Mucosa of stomach (tissue), 1 donor: Measurements from ENCODE around the gene GKN1.

Experiments
- H3K27me3 ChIP-seq: one replicate; pipeline ENCODE4 v1.7.0; 2013; ENCODE audit warnings: mild to moderate bottlenecking, low read length; ENCODE audit not compliant: control insufficient read depth, insufficient read depth
- H3K36me3 ChIP-seq: one replicate; pipeline ENCODE4 v1.7.0; 2013; ENCODE audit warnings: low read length; ENCODE audit not compliant: control insufficient read depth, insufficient read depth
- H3K4me1 ChIP-seq: one replicate; pipeline ENCODE4 v1.7.0; 2013; ENCODE audit warnings: mild to moderate bottlenecking, low read length; ENCODE audit not compliant: control insufficient read depth, insufficient read depth
- H3K4me3 ChIP-seq: one replicate; pipeline ENCODE4 v1.7.0; 2013; ENCODE audit warnings: low read length
- H3K9ac ChIP-seq: one replicate; pipeline ENCODE4 v1.7.0; 2013; ENCODE audit warnings: mild to moderate bottlenecking, low read length, moderate library complexity
- H3K9me3 ChIP-seq: one replicate; pipeline ENCODE4 v1.7.0; 2013; ENCODE audit warnings: mild to moderate bottlenecking, low read length, moderate library complexity; ENCODE audit not compliant: control insufficient read depth
- donor health status: Pancreatic carcinoma.

The GKN1 gene

GRCh38 chr2:68992341-68992740 lies 17.9 kb downstream of the GKN1 start:
- no peak overlapping the region for H3K9ac ChIP-seq
- no peak overlapping the region for H3K4me3 ChIP-seq
- no peaks in the 10 kb centered on the region for H3K9me3 ChIP-seq
- H3K4me1 ChIP-seq = peaks cover 9% of the 10 kb centered on the region
- H3K36me3 ChIP-seq = no peaks in the 10 kb centered on the region
- H3K27me3 ChIP-seq = no peaks in the 10 kb centered on the region

- no peaks in the 10 kb centered on the region for H3K27me3 ChIP-seq
- no peaks in the 10 kb centered on the region for H3K36me3 ChIP-seq
- no peak overlapping the region for H3K4me3 ChIP-seq
- peaks cover 9% of the 10 kb centered on the region for H3K4me1 ChIP-seq
- H3K9ac ChIP-seq = no peak overlapping the region
- H3K9me3 ChIP-seq = no peaks in the 10 kb centered on the region
Measured at GRCh38 chr2:68992933-68993332, 18.5 kb downstream of the GKN1 start.

- Histone ChIP-seq H3K27me3 (no peaks in the 10 kb centered on the region), H3K4me1 (peaks cover 9% of the 10 kb centered on the region), H3K9ac (no peak overlapping the region), H3K4me3 (no peak overlapping the region), H3K9me3 (no peaks in the 10 kb centered on the region), H3K36me3 (no peaks in the 10 kb centered on the region)
Measured at GRCh38 chr2:68993660-68994059, 19.2 kb downstream of the GKN1 start.

DNA sequence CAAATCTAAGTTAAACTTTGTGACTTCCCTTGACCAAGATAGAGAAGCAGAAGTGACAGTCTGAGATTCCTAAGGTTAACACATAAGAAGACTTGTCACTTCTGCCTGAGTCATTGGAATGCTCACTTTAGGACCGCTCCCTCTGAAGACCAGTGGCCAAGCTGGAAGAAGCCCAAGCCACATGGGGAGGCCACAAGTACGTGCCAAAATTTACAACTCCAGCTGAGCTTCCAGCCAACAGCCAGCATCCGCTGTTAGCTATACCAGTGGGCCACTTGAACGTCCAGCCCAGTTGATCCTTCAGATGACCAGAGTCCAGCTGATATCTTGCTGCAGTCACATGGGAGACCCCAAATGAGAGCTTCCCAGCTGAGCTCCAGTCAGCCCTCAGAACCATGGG lies 20.4 kb downstream of the GKN1 start:
- no peaks in the 10 kb centered on the region for H3K9me3 ChIP-seq
- H3K4me3 ChIP-seq = no peak overlapping the region
- H3K9ac ChIP-seq = no peak overlapping the region
- no peaks in the 10 kb centered on the region for H3K27me3 ChIP-seq
- no peaks in the 10 kb centered on the region for H3K36me3 ChIP-seq
- peaks cover 9% of the 10 kb centered on the region for H3K4me1 ChIP-seq

DNA sequence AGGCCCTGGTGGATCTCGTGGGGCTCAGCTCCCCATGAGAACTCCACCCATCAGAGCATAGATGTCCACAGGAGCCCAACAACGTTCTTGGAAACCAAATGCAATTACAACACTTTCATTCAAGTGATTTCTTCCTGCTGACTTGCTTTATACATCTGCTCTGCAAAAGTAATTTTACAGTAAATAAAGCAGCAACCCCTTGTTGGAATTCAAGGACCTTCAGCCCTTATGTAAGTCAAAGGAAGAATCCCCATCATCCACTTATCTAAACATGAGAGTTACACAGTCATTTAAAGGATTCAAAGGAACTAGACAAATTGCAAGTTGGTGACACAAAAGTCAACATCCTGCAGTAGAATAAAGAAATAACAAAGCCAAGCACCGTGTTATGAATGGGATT lies 21.5 kb downstream of the GKN1 start:
- H3K9me3 ChIP-seq = no peaks in the 10 kb centered on the region
- H3K4me1 ChIP-seq = peaks cover 9% of the 10 kb centered on the region
- no peak overlapping the region for H3K4me3 ChIP-seq
- H3K36me3 ChIP-seq = no peaks in the 10 kb centered on the region
- no peaks in the 10 kb centered on the region for H3K27me3 ChIP-seq
- no peak overlapping the region for H3K9ac ChIP-seq

DNA sequence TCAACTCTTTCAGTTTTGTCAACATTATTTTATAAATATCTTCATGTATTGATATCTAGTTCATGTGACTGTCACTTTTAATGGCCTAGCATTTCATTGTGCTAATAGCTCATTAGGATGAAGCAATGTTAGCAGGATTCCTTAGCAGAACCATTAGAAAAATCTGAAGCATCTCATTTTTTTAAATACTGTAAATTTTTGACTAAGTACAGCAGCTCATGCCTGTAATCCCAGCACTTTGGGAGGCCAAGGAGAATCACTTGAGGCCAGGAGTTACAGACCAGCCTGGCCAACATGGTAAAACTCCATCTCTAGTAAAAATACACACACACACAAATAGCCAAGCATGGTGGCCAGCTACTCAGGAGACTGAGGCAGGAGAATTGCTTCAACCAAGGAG lies 23.0 kb downstream of the GKN1 start:
- Histone ChIP-seq H3K9me3 (no peaks in the 10 kb centered on the region), H3K27me3 (no peaks in the 10 kb centered on the region)

GRCh38 chr2:69001879-69002278 lies 27.4 kb downstream of the GKN1 start:
- H3K4me3 ChIP-seq = no peak overlapping the region
- H3K9ac ChIP-seq = no peak overlapping the region
- no peaks in the 10 kb centered on the region for H3K4me1 ChIP-seq
- no peaks in the 10 kb centered on the region for H3K9me3 ChIP-seq
- H3K27me3 ChIP-seq = no peaks in the 10 kb centered on the region
- H3K36me3 ChIP-seq = no peaks in the 10 kb centered on the region

More for the DNA sequence above, 23.0 kb downstream of the GKN1 start:
- H3K4me3 ChIP-seq = no peak overlapping the region
- no peaks in the 10 kb centered on the region for H3K36me3 ChIP-seq
- H3K4me1 ChIP-seq = peaks cover 9% of the 10 kb centered on the region
- H3K9ac ChIP-seq = no peak overlapping the region

DNA sequence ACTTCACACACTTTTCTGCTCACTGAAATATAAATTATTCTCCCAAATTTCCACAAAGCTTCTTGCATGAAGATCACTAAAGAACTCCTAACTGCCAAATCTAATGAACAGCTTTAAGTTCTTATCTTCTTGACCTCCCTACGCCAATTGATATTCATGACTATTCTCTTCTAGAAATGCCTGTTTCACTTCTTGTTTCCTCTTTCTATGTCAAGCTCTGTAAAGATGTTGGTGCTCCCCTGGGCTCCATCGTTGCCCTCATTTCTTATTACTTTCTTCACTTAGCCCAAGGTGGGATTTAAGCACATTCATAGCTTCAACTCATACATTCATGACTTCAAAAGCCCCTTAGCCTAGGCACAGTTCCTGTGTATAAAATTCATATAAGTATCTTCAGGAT lies 29.3 kb downstream of the GKN1 start:
- H3K36me3 ChIP-seq = no peaks in the 10 kb centered on the region
- H3K27me3 ChIP-seq = no peaks in the 10 kb centered on the region
- H3K9ac ChIP-seq = no peak overlapping the region
- no peaks in the 10 kb centered on the region for H3K9me3 ChIP-seq
- H3K4me3 ChIP-seq = no peak overlapping the region
- H3K4me1 ChIP-seq = no peaks in the 10 kb centered on the region

DNA sequence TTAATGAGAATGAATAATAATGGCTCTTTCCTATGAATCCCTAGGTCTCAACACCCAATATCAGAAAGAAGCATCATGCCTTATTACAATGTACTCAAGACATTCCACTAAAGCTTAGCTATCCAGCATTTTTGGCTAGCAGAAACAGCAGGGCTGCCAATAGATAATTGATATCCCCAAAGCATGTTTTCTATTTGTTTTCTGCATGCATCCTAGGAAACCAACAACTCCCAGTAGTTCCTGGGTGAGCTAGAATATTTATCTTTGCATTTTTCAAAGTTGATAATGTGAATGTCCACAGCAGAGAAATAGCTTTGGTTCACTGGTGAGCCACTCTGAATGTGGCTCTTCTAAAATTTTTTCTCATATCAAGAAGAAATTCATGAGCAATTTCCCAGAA lies 32.7 kb downstream of the GKN1 start:
- Histone ChIP-seq H3K4me3 (no peak overlapping the region), H3K4me1 (peaks cover 21% of the 10 kb centered on the region), H3K27me3 (no peaks in the 10 kb centered on the region), H3K9me3 (no peaks in the 10 kb centered on the region), H3K9ac (no peak overlapping the region), H3K36me3 (no peaks in the 10 kb centered on the region)

DNA sequence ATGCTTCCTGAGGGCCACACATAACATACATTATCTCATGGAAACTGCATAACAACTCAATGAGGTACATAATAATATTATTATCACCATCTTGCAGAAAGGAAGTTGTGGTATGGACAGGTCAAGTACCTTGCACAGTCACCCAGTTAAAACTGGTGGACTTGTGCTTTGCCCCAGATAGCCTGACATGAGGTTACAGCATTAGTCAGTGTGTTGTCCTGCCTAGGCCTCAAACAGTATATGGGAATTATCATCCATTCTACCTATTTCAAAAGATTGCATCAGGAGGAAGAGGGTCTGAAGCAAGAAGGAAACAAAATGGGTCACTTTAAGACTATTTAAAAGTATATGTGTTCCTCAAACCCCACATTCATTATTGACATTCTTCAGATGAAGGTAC lies 33.2 kb downstream of the GKN1 start:
- H3K9me3 ChIP-seq = no peaks in the 10 kb centered on the region
- no peaks in the 10 kb centered on the region for H3K27me3 ChIP-seq
- no peak overlapping the region for H3K9ac ChIP-seq
- H3K4me3 ChIP-seq = no peak overlapping the region
- H3K36me3 ChIP-seq = no peaks in the 10 kb centered on the region
- H3K4me1 ChIP-seq = peaks cover 21% of the 10 kb centered on the region

DNA sequence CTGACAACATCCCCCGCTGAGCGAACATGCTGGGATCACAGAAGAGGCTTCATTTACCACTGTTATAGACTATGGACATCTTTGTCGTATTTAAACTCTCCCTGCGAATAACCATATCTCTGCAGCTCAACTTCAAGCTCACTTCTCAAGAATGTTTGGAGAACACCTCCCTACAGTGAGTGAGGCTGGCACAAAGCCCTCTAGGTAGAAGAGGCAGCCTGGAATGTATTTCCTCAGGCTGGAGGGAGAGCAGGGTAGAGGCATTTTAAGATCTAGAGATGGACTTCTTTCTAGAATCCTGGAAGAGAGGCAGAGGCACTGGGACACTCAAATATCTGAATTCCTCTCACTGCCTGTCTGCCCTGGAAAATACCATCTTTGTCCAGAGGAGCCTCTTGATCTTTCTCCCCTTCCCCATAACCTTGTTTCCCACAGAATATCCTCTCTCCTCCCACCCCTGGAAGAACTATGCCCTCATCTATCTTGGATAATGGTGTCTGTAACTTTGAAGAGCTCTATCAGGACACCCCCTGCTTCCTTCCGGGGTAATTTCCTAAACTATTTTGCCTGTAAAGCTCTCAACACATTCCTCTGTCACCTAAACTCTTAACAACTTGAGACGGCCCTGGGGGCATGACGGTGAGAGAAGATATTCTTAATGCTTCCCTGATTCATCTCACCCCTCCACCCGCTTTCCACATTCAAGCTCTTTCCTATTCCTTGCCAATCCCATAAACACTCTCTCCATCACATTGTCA lies 36.2 kb downstream of the GKN1 start:
- H3K4me3 ChIP-seq = no peak overlapping the region
- no peaks in the 10 kb centered on the region for H3K9me3 ChIP-seq
- H3K9ac ChIP-seq = no peak overlapping the region
- H3K36me3 ChIP-seq = no peaks in the 10 kb centered on the region
- H3K27me3 ChIP-seq = peaks cover 12% of the 10 kb centered on the region
- peaks cover 30% of the 10 kb centered on the region for H3K4me1 ChIP-seq

GRCh38 chr2:69011611-69012157 lies 37.2 kb downstream of the GKN1 start:
- H3K27me3 ChIP-seq = peaks cover 12% of the 10 kb centered on the region
- peaks cover 30% of the 10 kb centered on the region for H3K4me1 ChIP-seq
- no peak overlapping the region for H3K9ac ChIP-seq
- no peak overlapping the region for H3K4me3 ChIP-seq
- no peaks in the 10 kb centered on the region for H3K9me3 ChIP-seq
- H3K36me3 ChIP-seq = no peaks in the 10 kb centered on the region
